Measurements from ENCODE around the gene ZNF142. TPM values are rescaled to one million over a fixed set of nuclear protein-coding genes. Genes with fewer than 3 reads are reported as not detected.

Gene ZNF142
- total RNA-seq, 1 experiment from 2014 or later: 29.2 TPM

- Histone ChIP-seq H3K27me3 (ENCODE audit: insufficient read depth, low read length) (no peaks in the 10 kb centered on the region), H4K20me1 (ENCODE audit: insufficient read depth) (no peaks in the 10 kb centered on the region; the same call in 1 of the 2 replicates), H3K4me2 (ENCODE audit: low read length) (no peak overlapping the region), H2AFZ (ENCODE audit: low read depth, low read length, poor library complexity, severe bottlenecking) (no peak overlapping the region), H3K79me2 (ENCODE audit: insufficient read depth, low read length) (peaks cover 22% of the 10 kb centered on the region), H3K9me2 (ENCODE audit: insufficient read depth) (no peaks in the 10 kb centered on the region), H3K4me1 (ENCODE audit: control insufficient read depth in 1 of 2, insufficient read depth in 2 of 2, low read length in 2 of 2) (peaks cover 5 to 18% of the 10 kb centered on the region in 2 experiments; a peak in 3 of 4 replicates), H3K36me3 (ENCODE audit: control insufficient read depth in 1 of 2, insufficient read depth in 2 of 2, low read length in 2 of 2) (no peaks in the 10 kb centered on the region), H3K4me3 (replicated peaks in 1 of 2; ENCODE audit: low read depth in 1 of 2, low read length in 2 of 2) (no peak overlapping the region), H3K9ac (ENCODE audit: low read length) (no peak overlapping the region), H3K9me3 (ENCODE audit: control insufficient read depth in 1 of 2, insufficient read depth in 1 of 2, low read depth in 1 of 2, low read length in 2 of 2) (no peaks in the 10 kb centered on the region), H3K27ac (ENCODE audit: low read depth, low read length) (no peak overlapping the region)
- ChIA-PET CTCF (interaction anchor here (1.4 to 1.5 kb wide), 2 partner anchors 21 to 139 kb away, joined by 6 to 8 read pairs; no protein-coding TSS in a partner anchor), RAD21 (ENCODE audit: low non-redundant PET in 1 of 2, low total read pairs in 2 of 2, uncharacterized antibody in 2 of 2, unreplicated experiment in 2 of 2) (interaction anchor here in 1 of 2 experiments (0.7 kb wide), 1 partner anchor 49 kb away, joined by 4 read pairs; the partner anchor contains the start of genes BCS1L and ZNF142), POLR2A (no interaction called here)
- DNase-seq (ENCODE audit: low read depth, low spot score) (no peak), ATAC-seq (no peak)
- no TSS peak for BruUV-seq (replicated peaks)
- TF ChIP-seq ATF3 (IDR thresholded peaks at IDR 0.05): no peak
- no peak for TF ChIP-seq SIN3A (IDR thresholded peaks at IDR 0.05; ENCODE audit: low read depth)
- TF ChIP-seq REST (IDR thresholded peaks at IDR 0.05; ENCODE audit: low read depth): no peak
- TF ChIP-seq ELF1 (IDR thresholded peaks at IDR 0.05; ENCODE audit: borderline replicate concordance, low read depth): no peak
- TF ChIP-seq EZH2phosphoT487 (IDR thresholded peaks at IDR 0.05; ENCODE audit: borderline replicate concordance): no peak
- no peak for TF ChIP-seq RAD21 (IDR thresholded peaks at IDR 0.05; ENCODE audit: low read depth)
- TF ChIP-seq TCF7L2 (IDR thresholded peaks at IDR 0.05; ENCODE audit: borderline replicate concordance, extremely low read depth, insufficient read depth, insufficient read length): no peak
- no peak for TF ChIP-seq MAX (IDR thresholded peaks at IDR 0.05)
- TF ChIP-seq POLR2AphosphoS5 (IDR thresholded peaks at IDR 0.05; ENCODE audit: low read depth, low read length): no peak
- no peak for TF ChIP-seq CTCF (IDR thresholded peaks at IDR 0.05 in 2 of 3, conservative IDR thresholded peaks at IDR 0.05 in 1 of 3; ENCODE audit: borderline replicate concordance in 1 of 3, insufficient read depth in 1 of 3, low read depth in 2 of 3, low read length in 2 of 3)
- no peak for TF ChIP-seq CEBPB (IDR thresholded peaks at IDR 0.05; ENCODE audit: low read depth)
- no peak for TF ChIP-seq EGR1 (IDR thresholded peaks at IDR 0.05; ENCODE audit: low read depth)
- TF ChIP-seq ZBTB33 (IDR thresholded peaks at IDR 0.05; ENCODE audit: extremely low read depth, insufficient replicate concordance, low read length): no peak
- TF ChIP-seq SRF (IDR thresholded peaks at IDR 0.05; ENCODE audit: low read depth): no peak
- intact Hi-C loops (cut with micrococcal nuclease): no loop called here
Measured at GRCh38 chr2:218708086-218708485, 48.7 kb upstream of the ZNF142 start.
